SU-DHL-6 (cell line): Measurements from ENCODE around the gene VEZT.

Experiments used
- EZH2phosphoT487 ChIP-seq: fragments of 200-600 bp; sonication (generic), shearing (Covaris generic); conservative IDR thresholded peaks from 2 replicates; pipeline ENCODE4 v1.6.1; 2018; ENCODE audit warnings: mild to moderate bottlenecking, antibody characterized with exemption, low read length, moderate library complexity, mixed read lengths
- TF ChIP-seq, protein P1 (sequence below): fragments of 200-600 bp; sonication (generic); IDR thresholded peaks from one replicate; pipeline ENCODE4 v1.5.1; 2017; ENCODE audit warnings: antibody characterized with exemption, mild to moderate bottlenecking, low read length, moderate library complexity; ENCODE audit not compliant: insufficient read depth, poor library complexity, severe bottlenecking

DNA sequence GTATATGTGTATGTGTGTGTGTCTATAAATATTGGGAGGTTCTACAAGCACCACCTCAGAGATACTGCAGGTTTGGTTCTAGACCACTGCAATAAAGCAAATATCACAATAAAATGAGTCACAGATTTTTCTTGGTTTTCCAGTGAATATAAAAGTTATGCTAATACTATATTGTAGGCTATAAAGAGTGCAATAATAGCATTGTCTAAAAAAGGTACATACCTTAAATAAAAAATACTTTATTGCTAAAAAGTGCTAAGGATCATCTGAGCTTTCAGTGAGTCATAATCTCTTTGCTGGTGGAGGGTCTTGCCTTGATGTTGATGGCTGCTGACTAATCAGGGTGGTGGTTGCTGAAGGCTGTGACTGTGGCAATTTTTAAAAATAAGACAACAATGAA lies 111.1 kb downstream of the VEZT start:
- TF ChIP-seq, protein P1, sequence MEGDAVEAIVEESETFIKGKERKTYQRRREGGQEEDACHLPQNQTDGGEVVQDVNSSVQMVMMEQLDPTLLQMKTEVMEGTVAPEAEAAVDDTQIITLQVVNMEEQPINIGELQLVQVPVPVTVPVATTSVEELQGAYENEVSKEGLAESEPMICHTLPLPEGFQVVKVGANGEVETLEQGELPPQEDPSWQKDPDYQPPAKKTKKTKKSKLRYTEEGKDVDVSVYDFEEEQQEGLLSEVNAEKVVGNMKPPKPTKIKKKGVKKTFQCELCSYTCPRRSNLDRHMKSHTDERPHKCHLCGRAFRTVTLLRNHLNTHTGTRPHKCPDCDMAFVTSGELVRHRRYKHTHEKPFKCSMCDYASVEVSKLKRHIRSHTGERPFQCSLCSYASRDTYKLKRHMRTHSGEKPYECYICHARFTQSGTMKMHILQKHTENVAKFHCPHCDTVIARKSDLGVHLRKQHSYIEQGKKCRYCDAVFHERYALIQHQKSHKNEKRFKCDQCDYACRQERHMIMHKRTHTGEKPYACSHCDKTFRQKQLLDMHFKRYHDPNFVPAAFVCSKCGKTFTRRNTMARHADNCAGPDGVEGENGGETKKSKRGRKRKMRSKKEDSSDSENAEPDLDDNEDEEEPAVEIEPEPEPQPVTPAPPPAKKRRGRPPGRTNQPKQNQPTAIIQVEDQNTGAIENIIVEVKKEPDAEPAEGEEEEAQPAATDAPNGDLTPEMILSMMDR, result no peak
- TF ChIP-seq EZH2phosphoT487, result no peak
